Right forelimb (tissue), 1 donor: ENCODE data around the gene MCUB.
"Not testable (repeated sequence)": the region's sequence is repeated elsewhere in the genome, so short reads cannot be mapped to it uniquely, and the experiment has no call there.

ENCODE experiments used
- DNase-seq: peaks from one replicate; pipeline ENCODE4 v3.0.0-alpha.2; 2018

MCUB gene

GRCh38 chr4:109588176-109588575 lies 28.1 kb downstream of the MCUB start:
- DNase-seq: no peak

- no peak for DNase-seq
These were observed 29.1 kb downstream of the MCUB start for GRCh38 chr4:109589119-109589518.

- no peak for DNase-seq
These were observed 29.6 kb downstream of the MCUB start for GRCh38 chr4:109589605-109590004.

- no peak for DNase-seq
These were observed 30.9 kb downstream of the MCUB start for GRCh38 chr4:109590905-109591304.

GRCh38 chr4:109592367-109592766 lies 32.3 kb downstream of the MCUB start:
- DNase-seq: no peak

GRCh38 chr4:109595123-109595522 lies 35.1 kb downstream of the MCUB start:
- not testable (repeated sequence) for DNase-seq

GRCh38 chr4:109596420-109597085 lies 36.5 kb downstream of the MCUB start:
- DNase-seq: not testable (repeated sequence)

- no peak for DNase-seq
These were observed 39.1 kb downstream of the MCUB start for GRCh38 chr4:109599046-109599652.

- no peak for DNase-seq
These were observed 40.4 kb downstream of the MCUB start for GRCh38 chr4:109600431-109600830.

GRCh38 chr4:109601336-109601735 lies 41.3 kb downstream of the MCUB start:
- no peak for DNase-seq

- DNase-seq: no peak
These were observed 47.9 kb downstream of the MCUB start for GRCh38 chr4:109607976-109608375.

GRCh38 chr4:109608879-109609278 lies 48.8 kb downstream of the MCUB start:
- DNase-seq: no peak

- no peak for DNase-seq
These were observed 49.4 kb downstream of the MCUB start for GRCh38 chr4:109609431-109609830.

- DNase-seq: no peak
These were observed 50.4 kb downstream of the MCUB start for GRCh38 chr4:109610489-109610888.

- DNase-seq: no peak
These were observed 51.1 kb downstream of the MCUB start for GRCh38 chr4:109611045-109611646.

GRCh38 chr4:109614015-109614414 lies 54.0 kb downstream of the MCUB start:
- DNase-seq: no peak

- no peak for DNase-seq
These were observed 54.4 kb downstream of the MCUB start for GRCh38 chr4:109614466-109614865.

- DNase-seq: no peak
These were observed 55.7 kb downstream of the MCUB start for GRCh38 chr4:109615742-109616141.

GRCh38 chr4:109616243-109616642 lies 56.2 kb downstream of the MCUB start:
- no peak for DNase-seq

- no peak for DNase-seq
These were observed 62.6 kb downstream of the MCUB start for GRCh38 chr4:109622626-109623025.

GRCh38 chr4:109624536-109624935 lies 64.5 kb downstream of the MCUB start:
- no peak for DNase-seq

GRCh38 chr4:109627361-109627760 lies 67.3 kb downstream of the MCUB start:
- DNase-seq: no peak

- DNase-seq: no peak
These were observed 69.7 kb downstream of the MCUB start for GRCh38 chr4:109629775-109630174.

GRCh38 chr4:109631532-109632108 lies 71.6 kb downstream of the MCUB start:
- no peak for DNase-seq
